Astrocyte of the cerebellum (primary cell): Measurements from ENCODE around the gene RIMS1.

Experiments
- DNase-seq: peaks from one replicate; pipeline ENCODE4 v3.0.0-alpha.2; 2011; ENCODE audit warnings: low read depth
- H3K4me3 ChIP-seq: 2 replicates; pipeline ENCODE4 v1.5.1; 2011; ENCODE audit warnings: mild to moderate bottlenecking, low read depth, low read length, moderate library complexity
- CTCF ChIP-seq: IDR thresholded peaks from 2 replicates; pipeline ENCODE4 v1.5.1; 2012; ENCODE audit warnings: low read length, low read depth, moderate library complexity, mild to moderate bottlenecking; ENCODE audit errors: missing control alignments
- in situ Hi-C: cut with HindIII; loops from 2 replicates; pipeline ENCODE4 v1.10.0; 2017; ENCODE audit warnings: low sequenced_read_pairs

RIMS1 gene

DNA sequence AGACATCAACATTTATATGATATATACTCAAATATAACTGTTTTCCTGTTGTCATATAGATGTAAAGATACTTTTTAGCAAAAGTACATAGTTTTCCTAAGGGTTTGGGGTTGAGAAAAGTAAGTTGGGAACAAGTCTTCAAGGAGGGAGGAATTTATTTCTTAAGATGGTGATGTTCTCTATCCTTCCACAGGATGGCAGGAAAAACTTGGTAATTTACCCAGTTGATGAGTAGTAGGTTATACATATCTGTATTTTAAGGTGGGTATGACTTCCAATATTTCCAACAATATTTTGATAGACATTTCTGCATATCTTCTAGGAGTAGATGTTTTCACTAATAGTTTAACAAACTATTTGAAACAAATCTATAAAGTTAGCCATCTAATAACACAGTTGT is 254.4 kb downstream of the RIMS1 start:
- TF ChIP-seq CTCF: no peak

DNA sequence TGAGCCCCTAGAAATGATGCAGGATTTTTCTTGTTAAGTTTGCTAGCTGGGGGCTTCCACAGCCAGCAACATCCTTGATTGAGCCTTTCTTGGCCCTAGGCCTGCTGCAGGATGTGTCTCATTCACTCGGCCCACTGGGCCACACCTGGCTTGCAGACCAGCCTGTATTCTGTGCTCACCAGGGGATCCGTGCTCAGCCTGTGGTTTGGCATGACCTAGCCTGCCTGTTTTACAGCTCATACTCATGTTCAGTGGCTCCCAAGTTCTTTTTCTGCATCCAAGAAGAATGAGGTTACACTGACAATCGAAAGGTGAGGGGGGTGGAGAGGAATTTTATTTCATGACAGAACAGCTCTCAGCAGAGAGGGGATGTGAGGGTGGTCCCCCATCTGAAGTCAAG is 263.4 kb downstream of the RIMS1 start:
- DNase-seq: peak; percentile 15
- in situ Hi-C loops: no loop called here
- no peak for TF ChIP-seq CTCF

More for the DNA sequence above, 254.4 kb downstream of the RIMS1 start:
- no peak for DNase-seq
- in situ Hi-C loops: no loop called here
- no peak overlapping the region for H3K4me3 ChIP-seq

GRCh38 chr6:72151742-72152141 is 265.4 kb downstream of the RIMS1 start:
- no peak for TF ChIP-seq CTCF
- no peak overlapping the region for H3K4me3 ChIP-seq
- in situ Hi-C loops: no loop called here
- no peak for DNase-seq

More for the DNA sequence above, 263.4 kb downstream of the RIMS1 start:
- no peak overlapping the region for H3K4me3 ChIP-seq

- H3K4me3 ChIP-seq: no peak overlapping the region
- DNase-seq: no peak
- TF ChIP-seq CTCF: no peak
- in situ Hi-C loops: no loop called here
These were observed 289.6 kb downstream of the RIMS1 start for GRCh38 chr6:72175916-72176315.

DNA sequence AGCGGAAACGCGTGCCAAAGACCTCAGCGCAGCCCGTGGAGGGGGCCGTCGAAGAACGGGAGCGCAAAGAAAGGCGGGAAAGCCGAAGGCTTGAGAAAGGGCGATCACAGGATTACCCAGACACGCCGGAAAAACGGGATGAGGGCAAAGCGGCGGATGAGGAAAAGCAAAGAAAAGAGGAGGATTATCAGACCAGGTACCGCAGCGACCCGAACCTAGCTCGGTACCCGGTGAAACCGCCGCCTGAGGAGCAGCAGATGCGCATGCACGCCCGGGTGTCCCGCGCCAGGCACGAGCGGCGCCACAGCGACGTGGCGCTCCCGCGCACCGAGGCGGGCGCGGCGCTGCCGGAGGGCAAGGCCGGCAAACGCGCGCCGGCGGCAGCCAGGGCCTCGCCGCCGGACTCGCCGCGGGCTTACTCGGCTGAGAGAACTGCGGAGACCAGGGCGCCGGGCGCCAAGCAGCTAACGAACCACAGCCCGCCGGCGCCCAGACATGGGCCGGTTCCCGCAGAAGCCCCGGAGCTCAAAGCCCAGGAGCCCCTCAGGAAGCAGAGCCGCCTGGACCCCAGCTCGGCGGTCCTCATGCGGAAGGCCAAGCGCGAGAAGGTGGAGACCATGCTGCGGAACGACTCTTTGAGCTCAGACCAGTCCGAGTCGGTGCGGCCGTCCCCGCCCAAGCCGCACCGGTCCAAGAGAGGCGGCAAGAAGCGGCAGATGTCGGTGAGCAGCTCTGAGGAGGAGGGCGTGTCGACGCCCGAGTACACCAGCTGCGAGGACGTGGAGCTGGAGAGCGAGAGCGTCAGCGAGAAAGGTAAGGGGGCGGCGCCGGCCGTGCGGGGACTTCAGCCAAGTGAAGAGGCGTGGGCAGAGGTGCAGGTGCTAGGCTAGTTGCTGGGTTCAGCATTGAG is 296.2 kb downstream of the RIMS1 start:
- in situ Hi-C loops: no loop called here
- TF ChIP-seq CTCF: no peak
- peak overlapping the region; percentile 59 for H3K4me3 ChIP-seq
- DNase-seq: no peak

DNA sequence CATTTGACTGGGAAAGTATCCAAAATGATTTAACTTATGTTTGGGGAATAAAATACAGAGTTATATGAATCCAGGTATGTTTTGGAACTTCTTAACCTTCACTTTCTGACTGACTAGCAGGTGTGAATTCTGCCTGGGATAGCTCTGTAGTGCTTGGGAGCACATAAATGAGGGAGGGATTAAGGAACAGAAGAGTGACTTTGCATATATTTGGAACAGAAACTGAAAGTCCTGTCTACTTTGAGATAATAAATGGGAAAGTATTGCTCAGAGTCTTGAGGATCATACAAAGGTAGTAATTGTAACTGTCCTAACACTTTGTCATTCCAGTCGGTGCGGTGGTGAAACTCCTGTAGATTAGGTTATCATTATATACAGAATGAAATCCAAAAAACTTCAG is 317.6 kb downstream of the RIMS1 start:
- in situ Hi-C loops: no loop called here
- no peak for DNase-seq
- H3K4me3 ChIP-seq: no peak overlapping the region
- no peak for TF ChIP-seq CTCF
